NCI-H226 (cell line): ENCODE data around the gene NEDD4L.
A peak's percentile ranks its signal among the peaks of the same experiment; 100 is the strongest.

Source experiments
- DNase-seq: peaks from one replicate; pipeline ENCODE4 v3.0.0-alpha.2; 2015

NEDD4L gene

DNA sequence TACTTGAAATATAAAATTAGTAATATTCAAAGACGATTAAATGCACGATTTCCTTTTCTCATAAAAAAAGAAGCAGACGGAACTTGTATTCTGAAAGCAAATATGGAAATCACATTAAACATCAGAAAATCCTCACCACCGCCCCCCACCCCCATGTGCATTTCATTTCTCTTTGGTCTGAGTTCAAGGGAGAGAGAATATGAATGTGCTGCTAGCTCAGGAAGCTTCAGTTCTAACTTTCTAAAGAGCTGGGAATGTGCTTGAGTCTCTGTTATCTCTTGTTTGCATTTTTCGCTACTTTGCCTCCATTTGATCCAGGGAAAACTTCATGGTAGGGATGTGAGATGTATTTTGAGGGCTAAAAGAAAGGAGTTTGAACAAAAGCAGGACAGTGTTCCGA is 143.6 kb downstream of the NEDD4L start:
- DNase-seq = no peak

GRCh38 chr18:58188996-58189395 is 145.0 kb downstream of the NEDD4L start:
- no peak for DNase-seq

DNA sequence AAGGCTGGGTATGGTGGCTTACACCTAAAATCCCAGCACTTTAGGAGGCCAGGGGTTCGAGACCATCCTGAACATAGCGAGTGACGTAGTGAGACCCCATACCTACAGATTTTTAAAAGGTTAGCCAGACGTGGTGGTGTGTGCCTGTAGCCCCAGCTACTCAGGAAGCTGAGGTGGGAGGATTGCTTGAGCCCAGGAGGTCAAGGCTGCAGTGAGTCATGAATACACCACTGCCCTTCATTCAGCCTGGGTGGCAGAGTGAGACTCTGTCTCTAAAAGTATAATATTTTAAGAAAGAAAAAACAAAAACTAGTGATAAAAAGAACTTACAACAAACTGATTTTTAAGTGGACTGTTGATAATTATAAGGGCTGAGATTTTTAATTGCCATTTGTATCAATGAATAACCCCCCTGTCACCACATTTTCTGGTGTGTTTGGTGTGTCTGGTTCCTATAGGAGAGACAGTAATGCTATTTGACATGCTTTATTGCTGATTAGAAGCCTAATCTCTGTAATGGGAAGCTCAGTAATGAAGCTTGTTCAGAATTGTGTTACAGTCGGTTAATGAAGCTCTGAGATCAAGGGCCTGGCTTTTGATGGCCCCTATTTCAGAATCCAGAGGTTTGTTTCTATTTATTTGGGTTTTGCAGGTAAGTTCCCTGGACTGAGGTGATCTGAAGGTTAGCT is 147.0 kb downstream of the NEDD4L start:
- DNase-seq = peak; percentile 27

DNA sequence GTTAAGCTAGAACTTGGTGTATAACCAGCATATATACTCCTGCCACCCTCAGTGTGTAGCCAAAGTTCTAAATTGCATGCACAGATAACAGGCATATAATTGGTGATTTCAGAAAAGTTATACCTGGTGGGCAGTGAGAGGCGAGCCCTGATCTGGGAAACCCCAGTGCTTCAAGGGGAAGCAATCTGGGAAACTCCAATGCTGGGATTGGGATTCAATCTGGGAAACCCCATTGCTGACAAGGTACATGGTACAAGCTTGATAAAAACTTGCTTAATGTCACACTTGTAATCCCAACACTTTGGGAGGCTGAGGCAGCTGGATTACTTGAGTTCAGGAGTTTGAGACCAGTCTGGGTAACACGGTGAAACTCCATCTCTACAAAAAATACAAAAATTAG is 147.6 kb downstream of the NEDD4L start:
- DNase-seq = no peak

DNA sequence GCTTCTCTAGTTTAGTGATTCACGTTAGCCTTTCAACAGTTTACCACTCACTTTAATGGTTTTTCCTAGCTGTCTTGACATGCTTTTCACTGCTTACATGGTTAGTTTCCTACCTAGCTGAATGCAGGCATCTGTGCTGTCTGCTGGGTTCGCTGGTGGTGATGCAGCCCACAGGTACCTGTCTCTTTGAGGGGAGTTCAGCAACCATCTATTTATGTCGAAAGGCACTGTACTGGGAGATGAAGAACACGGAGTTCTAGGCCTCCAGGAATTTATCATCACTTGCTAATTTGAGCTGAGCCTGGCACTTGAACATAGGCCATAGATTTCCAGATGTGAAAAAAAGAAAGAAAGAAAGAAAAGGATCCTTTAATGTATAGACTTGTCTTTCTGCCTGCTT is 148.5 kb downstream of the NEDD4L start:
- no peak for DNase-seq

DNA sequence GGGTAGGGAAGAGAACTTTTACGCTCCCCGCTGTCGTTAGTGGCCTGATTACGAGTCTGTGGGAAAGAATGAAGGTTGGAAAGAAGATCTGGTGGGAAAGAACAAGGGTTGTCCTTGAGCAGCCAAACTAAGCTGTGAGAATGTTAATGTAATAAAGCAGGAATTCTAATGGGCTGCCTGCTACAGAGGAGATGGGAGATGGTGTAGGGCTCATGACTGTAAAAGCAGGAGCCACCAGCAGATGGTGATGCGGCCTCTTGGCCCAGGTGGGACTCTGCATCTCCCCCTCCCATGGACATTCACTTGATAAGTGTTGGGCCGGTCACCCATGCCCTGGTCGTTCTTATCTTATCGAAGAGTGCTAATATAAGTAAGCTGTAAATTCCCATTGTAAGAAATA is 150.0 kb downstream of the NEDD4L start:
- no peak for DNase-seq

DNA sequence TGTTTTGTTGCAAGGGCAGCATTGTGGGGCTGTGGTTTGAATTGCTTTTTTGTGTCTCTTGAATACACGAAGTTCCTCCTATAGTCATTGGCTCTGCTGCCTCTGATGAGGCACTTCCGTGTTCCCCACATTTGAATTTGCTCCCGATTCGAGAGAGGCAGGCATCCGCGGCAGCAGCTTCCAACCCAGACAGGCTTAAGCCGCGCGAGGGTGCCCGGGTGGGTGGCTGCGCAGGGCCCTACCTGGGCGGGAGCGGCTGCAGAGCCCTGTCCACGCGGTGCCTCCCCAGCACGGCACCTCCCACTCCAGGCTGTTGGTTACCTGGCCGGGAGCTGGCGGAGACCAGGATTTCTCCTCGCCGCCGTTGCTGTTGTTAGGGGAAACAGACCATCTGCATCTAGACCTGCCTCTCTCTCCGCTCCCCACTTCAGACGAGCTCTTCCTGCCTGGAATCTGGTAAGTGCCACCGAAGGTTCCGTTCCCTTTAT is 151.3 kb downstream of the NEDD4L start:
- DNase-seq = no peak

DNA sequence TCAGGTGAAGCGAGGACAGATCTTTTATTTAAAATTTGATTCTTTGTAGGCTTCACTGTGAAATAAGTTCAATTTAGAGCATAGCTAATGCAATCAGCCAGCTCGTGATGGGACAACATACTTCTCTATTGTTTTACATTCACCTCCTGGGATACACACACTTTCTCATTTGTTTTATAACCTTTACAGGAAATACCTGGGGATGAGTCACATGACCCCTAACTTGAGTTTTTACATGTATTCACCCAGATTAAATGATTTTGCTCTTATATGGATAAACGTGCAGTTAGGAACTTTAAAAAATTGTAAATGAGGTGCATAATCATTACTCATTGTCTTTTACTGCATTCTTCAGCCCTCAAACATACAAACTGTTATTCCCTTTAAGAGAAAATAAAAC is 152.1 kb downstream of the NEDD4L start:
- no peak for DNase-seq

- no peak for DNase-seq
Measured at GRCh38 chr18:58196881-58197872, 153.2 kb downstream of the NEDD4L start.

DNA sequence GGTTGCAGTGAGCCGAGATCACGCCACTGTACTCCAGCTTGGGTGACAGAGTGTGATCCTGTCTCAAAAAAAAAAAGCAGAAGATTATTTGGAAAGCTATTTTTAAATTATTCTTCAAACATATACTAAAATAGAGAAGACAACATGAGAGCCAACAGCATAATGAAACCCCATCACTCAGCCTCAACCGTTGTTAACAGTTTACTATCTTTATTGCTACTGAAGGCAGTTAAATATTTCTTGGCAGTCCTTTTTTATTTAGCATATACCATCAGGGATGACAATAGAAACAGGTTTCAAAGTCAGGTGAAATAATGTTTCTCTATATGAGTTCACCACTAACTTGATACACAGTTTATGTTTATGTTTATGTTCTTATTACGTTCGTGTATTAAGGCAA is 157.2 kb downstream of the NEDD4L start:
- DNase-seq = no peak

- DNase-seq = no peak
Measured at GRCh38 chr18:58201733-58202730, 158.0 kb downstream of the NEDD4L start.

DNA sequence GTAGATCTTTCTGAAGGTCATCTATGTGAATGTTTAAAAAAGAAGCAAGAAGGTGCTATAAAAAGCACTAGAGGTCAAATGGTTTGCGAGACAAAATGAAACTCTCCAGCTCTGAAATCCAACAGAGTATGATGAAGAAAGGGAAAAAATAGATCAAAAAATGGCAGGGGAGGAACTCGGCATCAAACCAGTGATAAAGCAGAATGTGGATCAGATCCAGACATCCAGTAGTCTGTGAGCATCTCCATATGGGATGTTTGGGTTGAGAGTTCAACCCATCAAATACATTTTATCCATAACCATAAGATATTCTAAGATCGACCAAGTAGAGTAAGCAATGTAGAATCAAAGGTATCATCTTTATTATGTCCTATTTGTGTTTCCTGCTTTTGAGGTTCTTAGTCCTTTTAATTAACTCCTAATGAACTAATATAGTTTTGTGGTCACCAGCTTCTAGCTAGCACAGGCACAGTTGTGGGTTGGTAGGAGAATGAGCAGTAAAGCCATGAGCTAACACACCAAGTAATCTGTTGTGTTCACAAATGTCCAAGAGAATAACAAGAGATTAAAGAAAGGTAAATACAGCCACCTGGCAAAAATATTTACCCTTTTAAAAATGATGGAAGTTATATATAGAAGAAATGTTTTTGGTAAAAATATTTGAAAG is 160.9 kb downstream of the NEDD4L start:
- DNase-seq = no peak

- DNase-seq = peak; percentile 55
Measured at GRCh38 chr18:58205443-58206160, 161.6 kb downstream of the NEDD4L start.

GRCh38 chr18:58207520-58208152 is 163.6 kb downstream of the NEDD4L start:
- no peak for DNase-seq

- no peak for DNase-seq
Measured at GRCh38 chr18:58208207-58208932, 164.3 kb downstream of the NEDD4L start.

- DNase-seq = peak; percentile 51
Measured at GRCh38 chr18:58209326-58209725, 165.3 kb downstream of the NEDD4L start.

GRCh38 chr18:58211510-58211909 is 167.5 kb downstream of the NEDD4L start:
- no peak for DNase-seq

- DNase-seq = no peak
Measured at GRCh38 chr18:58212274-58212673, 168.2 kb downstream of the NEDD4L start.

- peak; percentile 69 for DNase-seq
Measured at GRCh38 chr18:58213440-58213839, 169.4 kb downstream of the NEDD4L start.

DNA sequence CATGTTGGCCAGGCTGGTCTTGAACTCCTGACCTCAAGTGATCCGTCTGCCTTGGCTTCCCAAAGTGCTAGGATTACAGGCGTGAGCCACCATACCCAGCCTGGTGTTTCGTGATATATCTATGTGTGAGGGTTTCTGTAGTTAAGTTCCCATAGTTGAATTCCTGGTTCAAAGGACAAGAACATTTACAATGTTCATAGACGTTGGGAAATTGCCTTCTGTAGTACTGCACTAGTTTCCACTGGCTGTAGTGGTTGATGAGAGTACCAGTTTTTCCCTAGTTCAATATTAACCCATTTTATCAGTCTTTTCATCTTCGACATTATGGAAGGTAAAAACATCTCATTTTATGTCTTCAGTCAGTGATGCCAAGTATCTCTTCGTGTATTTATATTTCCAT is 171.0 kb downstream of the NEDD4L start:
- no peak for DNase-seq
